HepG2 (cell line): ENCODE results near the gene ACSM3. TPM values are rescaled to one million over a fixed set of nuclear protein-coding genes. Genes with fewer than 3 reads are reported as not detected.

Experiments
- ATAC-seq: fragments of 200-7000 bp; cut with Tn5 transposase; 3 replicates; pipeline ENCODE4 v1.9.1; 2020; ENCODE audit warnings: mild to moderate bottlenecking, moderate library complexity
- BruUV-seq: library from RNA; stranded (reverse); fragments of 400-500 nt; replicated peaks from 2 replicates; lab custom pipeline; 2021; lab: Mats Ljungman, UMichigan
- CTCF ChIA-PET: fragments of 300-600 bp; formaldehyde crosslinking; extraction: SDS; loops from one replicate; lab custom pipeline; 2021; ENCODE audit warnings: low total read pairs, inconsistent platforms, low intra/inter-chr PET ratio; lab: Yijun Ruan, JAX
- POLR2A ChIA-PET: fragments of 350-600 bp; sonication (Branson Sonifier 250); formaldehyde crosslinking; loops from one replicate; lab custom pipeline; 2020; ENCODE audit warnings: antibody characterized with exemption, inconsistent platforms; lab: Yijun Ruan, JAX
- DNase-seq: peaks from one replicate; pipeline ENCODE4 v3.0.0-alpha.2; 2015; ENCODE audit warnings: low spot score
- FAIRE-seq: peaks from 3 replicates; lab custom pipeline; 2011; peaks lifted over from hg19 to GRCh38; lab: Jason Lieb, UNC
- H2AFZ ChIP-seq: one replicate; pipeline ENCODE4 v1.6.1; 2011; ENCODE audit warnings: low read length, inconsistent platforms
- H3K27ac ChIP-seq: fragments of 300-600 bp; 3 replicates; pipeline ENCODE4 v1.8.0; 2011; ENCODE audit warnings: mixed run types, mild to moderate bottlenecking, mixed read lengths, low read length, inconsistent platforms; ENCODE audit not compliant: insufficient read depth; ENCODE audit errors: extremely low read length
- H3K27me3 ChIP-seq, 2 experiments: fragments of 200-600 bp in 1 of 2; 2 replicates in 1 of 2; 3 replicates in 1 of 2; pipeline versions ENCODE4 v1.6.0 to v1.8.0; 2011; ENCODE audit warnings: low read length in 2 of 2, mild to moderate bottlenecking in 2 of 2, moderate library complexity in 2 of 2, inconsistent platforms in 1 of 2; ENCODE audit not compliant: insufficient read depth in 2 of 2, control insufficient read depth in 1 of 2
- H3K36me3 ChIP-seq, 2 experiments: fragments of 200-600 bp in 1 of 2; replicated peaks in 1 of 2; 2 replicates in 1 of 2; 3 replicates in 1 of 2; pipeline versions ENCODE4 v1.5.1 to v1.8.0; 2011; ENCODE audit warnings: low read length in 2 of 2, inconsistent platforms in 1 of 2; ENCODE audit not compliant: insufficient read depth in 2 of 2, control insufficient read depth in 1 of 2
- H3K4me1 ChIP-seq: 2 replicates; pipeline ENCODE4 v1.5.1; 2012; ENCODE audit warnings: low read length, inconsistent platforms; ENCODE audit not compliant: insufficient read depth
- H3K4me2 ChIP-seq: 2 replicates; pipeline ENCODE4 v1.6.0; 2011; ENCODE audit warnings: low read depth, low read length, inconsistent platforms
- H3K4me3 ChIP-seq, 3 experiments: fragments of 200-600 bp in 1 of 3; sonication (generic), shearing (Covaris generic) in 1 of 3; replicated peaks in 1 of 3; 2 replicates each; pipeline ENCODE4 v1.5.1; 2011 to 2016; ENCODE audit warnings: low read length in 3 of 3, inconsistent platforms in 2 of 3, low read depth in 2 of 3, mild to moderate bottlenecking in 2 of 3, control low read depth in 1 of 3, mixed read lengths in 1 of 3; ENCODE audit not compliant: insufficient read depth in 1 of 3
- H3K79me2 ChIP-seq: one replicate; pipeline ENCODE4 v1.6.1; 2011; ENCODE audit warnings: low read length, inconsistent platforms; ENCODE audit not compliant: insufficient read depth
- H3K9ac ChIP-seq: 2 replicates; pipeline ENCODE4 v1.6.0; 2011; ENCODE audit warnings: mild to moderate bottlenecking, low read depth, low read length, inconsistent platforms; ENCODE audit not compliant: insufficient read depth
- H3K9me3 ChIP-seq: 2 replicates; pipeline ENCODE4 v1.5.1; 2012; ENCODE audit warnings: mild to moderate bottlenecking, low read length
- H4K20me1 ChIP-seq: 2 replicates; pipeline ENCODE4 v1.6.0; 2011; ENCODE audit warnings: inconsistent platforms, mild to moderate bottlenecking, low read length, moderate library complexity; ENCODE audit not compliant: insufficient read depth
- AGO2 ChIP-seq: fragments of 200-400 bp; formaldehyde crosslinking; optimal IDR thresholded peaks from 2 replicates; pipeline ENCODE3; 2017; ENCODE audit warnings: mild to moderate bottlenecking, low read depth, low read length, moderate library complexity
- AKAP8 ChIP-seq: sonication (generic); formaldehyde crosslinking; IDR thresholded peaks from 2 replicates; pipeline ENCODE4 v1.5.1; 2020; ENCODE audit warnings: mild to moderate bottlenecking, missing genetic modification reagents
- FOSL1 ChIP-seq: sonication (generic); formaldehyde crosslinking; IDR thresholded peaks from 2 replicates; pipeline ENCODE4 v1.9.0; 2021; ENCODE audit warnings: missing genetic modification reagents, borderline replicate concordance
- GATAD1 ChIP-seq: IDR thresholded peaks from 2 replicates; pipeline ENCODE4 v1.6.1; 2016; ENCODE audit warnings: missing genetic modification reagents, missing compliant biosample characterization
- HNF4A ChIP-seq: sonication (generic); formaldehyde crosslinking; IDR thresholded peaks from 2 replicates; pipeline ENCODE4 v1.4.0; 2020; ENCODE audit warnings: missing genetic modification reagents
- MZF1 ChIP-seq: sonication (generic); formaldehyde crosslinking; IDR thresholded peaks from 2 replicates; pipeline ENCODE4 v1.8.1; 2023; ENCODE audit warnings: mild to moderate bottlenecking, missing genetic modification reagents, borderline replicate concordance
- PAF1 ChIP-seq: IDR thresholded peaks from 2 replicates; pipeline ENCODE4 v1.6.1; 2016; ENCODE audit warnings: missing genetic modification reagents, missing compliant biosample characterization
- POLR2AphosphoS5 ChIP-seq: IDR thresholded peaks from 2 replicates; pipeline ENCODE4 v1.6.1; 2012; ENCODE audit warnings: low read depth, low read length
- RCOR2 ChIP-seq: IDR thresholded peaks from 2 replicates; pipeline ENCODE4 v1.6.1; 2016; ENCODE audit warnings: missing biosample characterization, missing genetic modification reagents
- REXO4 ChIP-seq: sonication (generic); formaldehyde crosslinking; IDR thresholded peaks from 2 replicates; pipeline ENCODE4 v1.8.0; 2022; ENCODE audit warnings: missing genetic modification reagents, mild to moderate bottlenecking, borderline replicate concordance
- THAP11 ChIP-seq: IDR thresholded peaks from 2 replicates; pipeline ENCODE4 v1.6.1; 2016; ENCODE audit warnings: missing biosample characterization, missing genetic modification reagents
- TSC22D2 ChIP-seq: sonication (generic); formaldehyde crosslinking; IDR thresholded peaks from 2 replicates; pipeline ENCODE4 v1.5.1; 2020; ENCODE audit warnings: missing genetic modification reagents, mild to moderate bottlenecking, borderline replicate concordance
- ZNF230 ChIP-seq: sonication (generic); formaldehyde crosslinking; IDR thresholded peaks from 2 replicates; pipeline ENCODE4 v1.4.0; 2020; ENCODE audit warnings: mild to moderate bottlenecking, missing genetic modification reagents
- ZNF572 ChIP-seq: sonication (generic); formaldehyde crosslinking; IDR thresholded peaks from 2 replicates; pipeline ENCODE4 v1.5.1; 2020; ENCODE audit warnings: mild to moderate bottlenecking, missing genetic modification reagents
- WGBS: methylation state at CpG from one replicate; pipeline ENCODE4 v1.1.6; 2017; ENCODE audit warnings: low lambda C conversion rate; 5-methylcytosine and 5-hydroxymethylcytosine counted together
- in situ Hi-C: cut with HindIII; loops from 2 replicates; pipeline ENCODE4 v1.10.0; 2017; ENCODE audit warnings: low pct_unique_long_range_greater_than_20kb; ENCODE audit not compliant: extremely low pct_ligation_motif_present
- intact Hi-C: fragments of 100-400 bp; cut with micrococcal nuclease; formaldehyde crosslinking; loops from one replicate; pipeline ENCODE4 v1.10.0; 2022; ENCODE audit not compliant: unreplicated experiment
- polyA plus RNA-seq, 8 experiments: library from polyadenylated mRNA; depleted of rRNA in 3 of 8; stranded (reverse) in 7 of 8; unstranded in 1 of 8; fragments of >200 nt; fragmentation: Illumina TruSeq in 4 of 8; extraction: Trizol in 4 of 8; gene quantifications; 2 replicates each; pipeline versions ENCODE4 v1.2.1 to v1.2.3, GENCODE V29; 2011 to 2016; ENCODE audit warnings: low read depth in 4 of 8, missing spikeins in 1 of 8, mixed read lengths in 1 of 8; ENCODE audit not compliant: insufficient read depth in 1 of 8
- total RNA-seq, 5 experiments: library from RNA; depleted of rRNA; stranded (reverse); fragments of >200 nt; fragmentation: Illumina TruSeq; extraction: Trizol; gene quantifications; 2 replicates each; pipeline ENCODE4 v1.2.3, GENCODE V29; 2016; ENCODE audit warnings: low read depth in 1 of 5
- TF ChIP-seq, protein P1 (sequence below): sonication (generic); formaldehyde crosslinking; IDR thresholded peaks from 2 replicates; pipeline ENCODE4 v1.4.0; 2020; ENCODE audit warnings: missing genetic modification reagents
- TF ChIP-seq, protein P2 (sequence below): sonication (generic); formaldehyde crosslinking; IDR thresholded peaks from 2 replicates; pipeline ENCODE4 v1.8.0; 2022; ENCODE audit warnings: missing genetic modification reagents, mild to moderate bottlenecking, borderline replicate concordance
- TF ChIP-seq, protein P3 (sequence below): sonication (generic); formaldehyde crosslinking; IDR thresholded peaks from 2 replicates; pipeline ENCODE4 v1.5.1; 2020; ENCODE audit warnings: missing genetic modification reagents, mild to moderate bottlenecking, borderline replicate concordance

ACSM3 gene
- total and polyA plus RNA-seq, 2 of the 13 experiments (the other 11 are each of a cell fraction or from before 2014, with no cell fraction given) = 74.0 to 108 TPM

DNA sequence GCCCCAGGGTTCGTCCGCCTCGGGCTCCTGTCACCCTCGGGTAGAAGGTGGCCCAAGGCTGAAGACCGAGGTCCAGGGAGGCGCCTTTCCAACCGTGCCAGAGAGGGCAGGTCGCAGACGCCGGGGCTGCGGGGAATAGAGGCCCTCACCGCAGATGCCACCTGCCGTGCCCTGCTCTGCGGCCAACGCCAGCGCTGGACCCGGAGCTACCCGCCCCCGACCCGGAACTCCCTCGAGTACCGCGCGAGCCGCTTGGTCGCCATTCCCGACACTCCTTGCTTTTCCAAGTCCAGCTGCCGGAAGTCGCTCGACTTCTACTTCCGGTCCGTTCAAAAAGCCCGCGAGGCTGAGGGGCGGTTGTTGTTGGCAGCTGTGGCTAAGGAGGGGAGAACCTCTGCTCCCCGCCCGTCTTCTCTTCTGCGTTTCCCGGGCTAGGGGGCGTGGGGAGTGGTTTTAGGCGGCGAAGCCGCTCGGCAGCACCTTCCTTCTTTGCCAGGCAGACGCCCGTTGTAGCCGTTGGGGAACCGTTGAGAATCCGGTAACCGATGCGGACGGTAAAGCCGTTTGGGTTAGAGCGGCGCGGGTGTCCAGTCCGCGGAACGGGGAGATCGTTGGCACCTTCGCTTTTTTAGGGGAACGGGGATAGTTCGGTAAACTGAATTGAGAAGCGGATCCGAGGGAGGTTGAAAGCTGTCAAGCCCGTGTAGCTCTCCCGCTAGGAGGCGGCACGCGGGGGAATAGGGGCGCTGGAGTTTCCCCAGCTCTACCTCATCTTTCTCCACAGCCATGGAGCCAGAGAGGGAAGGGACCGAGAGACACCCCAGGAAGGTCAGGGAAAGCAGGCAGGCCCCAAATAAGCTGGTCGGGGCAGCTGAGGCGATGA, 42.6 kb downstream of the ACSM3 start, which contains the start of the genes ERI2 and REXO5 (continued):
- TF ChIP-seq, protein P1, sequence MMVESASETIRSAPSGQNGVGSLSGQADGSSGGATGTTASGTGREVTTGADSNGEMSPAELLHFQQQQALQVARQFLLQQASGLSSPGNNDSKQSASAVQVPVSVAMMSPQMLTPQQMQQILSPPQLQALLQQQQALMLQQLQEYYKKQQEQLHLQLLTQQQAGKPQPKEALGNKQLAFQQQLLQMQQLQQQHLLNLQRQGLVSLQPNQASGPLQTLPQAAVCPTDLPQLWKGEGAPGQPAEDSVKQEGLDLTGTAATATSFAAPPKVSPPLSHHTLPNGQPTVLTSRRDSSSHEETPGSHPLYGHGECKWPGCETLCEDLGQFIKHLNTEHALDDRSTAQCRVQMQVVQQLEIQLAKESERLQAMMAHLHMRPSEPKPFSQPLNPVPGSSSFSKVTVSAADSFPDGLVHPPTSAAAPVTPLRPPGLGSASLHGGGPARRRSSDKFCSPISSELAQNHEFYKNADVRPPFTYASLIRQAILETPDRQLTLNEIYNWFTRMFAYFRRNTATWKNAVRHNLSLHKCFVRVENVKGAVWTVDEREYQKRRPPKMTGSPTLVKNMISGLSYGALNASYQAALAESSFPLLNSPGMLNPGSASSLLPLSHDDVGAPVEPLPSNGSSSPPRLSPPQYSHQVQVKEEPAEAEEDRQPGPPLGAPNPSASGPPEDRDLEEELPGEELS (CRISPR knock-in tag) = no peak; the same call in none of the 2 replicates
- TF ChIP-seq HNF4A (no peak; the same call in none of the 2 replicates), PAF1 (peak; percentile 73; the same call in 1 of the 2 replicates), AGO2 (peak; percentile 97), FOSL1 (no peak), REXO4 (CRISPR knock-in tag) (0 out of 2 replicates have a peak, but pooled peaks have one; percentile 51), ZNF230 (CRISPR knock-in tag) (peak; percentile 95), GATAD1 (CRISPR knock-in tag) (peak; percentile 95), THAP11 (peak; percentile 92)

DNA sequence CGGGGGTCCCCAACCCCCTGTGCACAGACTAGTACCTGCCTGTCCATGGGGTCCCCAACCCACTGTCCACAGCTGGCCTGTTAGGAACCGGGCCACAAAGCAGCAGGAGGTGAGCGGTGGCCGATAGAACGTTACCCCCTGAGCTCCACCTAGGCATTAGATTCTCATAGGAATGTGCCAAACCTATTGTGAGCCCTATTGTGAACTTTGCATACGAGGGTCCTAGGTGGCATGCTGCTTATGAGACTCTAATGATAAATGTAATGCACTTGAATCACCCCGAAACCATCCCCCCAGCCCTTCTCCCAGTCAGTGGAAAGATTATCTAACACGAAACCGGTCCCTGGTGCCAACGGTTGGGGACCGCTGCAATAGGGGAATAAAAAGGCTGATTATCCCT, 44.0 kb downstream of the ACSM3 start:
- H3K27me3 ChIP-seq = no peaks in the 10 kb centered on the region; a peak in 1 of 5 replicates
- no peak for DNase-seq
- in situ Hi-C loops = no loop called here
- POLR2A ChIA-PET = no interaction called here
- H3K27ac ChIP-seq = no peak overlapping the region
- peak overlapping the region; percentile 89; the same call in 1 of the 2 replicates for H3K9ac ChIP-seq
- H4K20me1 ChIP-seq = no peaks in the 10 kb centered on the region
- no TSS peak for BruUV-seq
- H3K36me3 ChIP-seq = no peaks in the 10 kb centered on the region
- H3K9me3 ChIP-seq = no peaks in the 10 kb centered on the region
- peaks cover 40% of the 10 kb centered on the region for H3K4me1 ChIP-seq
- peaks cover 6% of the 10 kb centered on the region for H3K79me2 ChIP-seq
- intact Hi-C loops = no loop called here
- peak overlapping the region; percentile 83 for H3K4me2 ChIP-seq
- peak overlapping the region; percentile 72 to 98 (median 87); a peak in 2 of 6 replicates for H3K4me3 ChIP-seq
- CTCF ChIA-PET = no interaction called here
- no peak for ATAC-seq
- 94% methylated on average over 11 of the region's 11 CpGs for WGBS
- no peak for FAIRE-seq
- no peak overlapping the region for H2AFZ ChIP-seq
- TF ChIP-seq POLR2AphosphoS5 (0 out of 2 replicates have a peak, but pooled peaks have one; percentile 25), TSC22D2 (CRISPR knock-in tag) (no peak), ZNF230 (CRISPR knock-in tag) (no peak), MZF1 (CRISPR knock-in tag) (0 out of 2 replicates have a peak, but pooled peaks have one; percentile 73), RCOR2 (no peak), ZNF572 (CRISPR knock-in tag) (peak; percentile 52; the same call in 1 of the 2 replicates), AKAP8 (CRISPR knock-in tag) (peak; percentile 44; the same call in 1 of the 2 replicates)
- TF ChIP-seq, protein P2, sequence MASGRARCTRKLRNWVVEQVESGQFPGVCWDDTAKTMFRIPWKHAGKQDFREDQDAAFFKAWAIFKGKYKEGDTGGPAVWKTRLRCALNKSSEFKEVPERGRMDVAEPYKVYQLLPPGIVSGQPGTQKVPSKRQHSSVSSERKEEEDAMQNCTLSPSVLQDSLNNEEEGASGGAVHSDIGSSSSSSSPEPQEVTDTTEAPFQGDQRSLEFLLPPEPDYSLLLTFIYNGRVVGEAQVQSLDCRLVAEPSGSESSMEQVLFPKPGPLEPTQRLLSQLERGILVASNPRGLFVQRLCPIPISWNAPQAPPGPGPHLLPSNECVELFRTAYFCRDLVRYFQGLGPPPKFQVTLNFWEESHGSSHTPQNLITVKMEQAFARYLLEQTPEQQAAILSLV (CRISPR knock-in tag) = 0 out of 2 replicates have a peak, but pooled peaks have one; percentile 54
- TF ChIP-seq, protein P3, sequence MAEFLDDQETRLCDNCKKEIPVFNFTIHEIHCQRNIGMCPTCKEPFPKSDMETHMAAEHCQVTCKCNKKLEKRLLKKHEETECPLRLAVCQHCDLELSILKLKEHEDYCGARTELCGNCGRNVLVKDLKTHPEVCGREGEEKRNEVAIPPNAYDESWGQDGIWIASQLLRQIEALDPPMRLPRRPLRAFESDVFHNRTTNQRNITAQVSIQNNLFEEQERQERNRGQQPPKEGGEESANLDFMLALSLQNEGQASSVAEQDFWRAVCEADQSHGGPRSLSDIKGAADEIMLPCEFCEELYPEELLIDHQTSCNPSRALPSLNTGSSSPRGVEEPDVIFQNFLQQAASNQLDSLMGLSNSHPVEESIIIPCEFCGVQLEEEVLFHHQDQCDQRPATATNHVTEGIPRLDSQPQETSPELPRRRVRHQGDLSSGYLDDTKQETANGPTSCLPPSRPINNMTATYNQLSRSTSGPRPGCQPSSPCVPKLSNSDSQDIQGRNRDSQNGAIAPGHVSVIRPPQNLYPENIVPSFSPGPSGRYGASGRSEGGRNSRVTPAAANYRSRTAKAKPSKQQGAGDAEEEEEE (CRISPR knock-in tag) = 0 out of 2 replicates have a peak, but pooled peaks have one; percentile 74
